Aorta (tissue), 5 donors: Measurements from ENCODE around the gene SOWAHD. TPM values are rescaled to one million over a fixed set of nuclear protein-coding genes. Genes with fewer than 3 reads are reported as not detected.
A peak's percentile ranks its signal among the peaks of the same experiment; 100 is the strongest.
"Not testable (repeated sequence)": the region's sequence is repeated elsewhere in the genome, so short reads cannot be mapped to it uniquely, and the experiment has no call there.

Experiments used
- ATAC-seq: fragments of 200-7000 bp; cut with Tn5 transposase; one replicate; pipeline ENCODE4 v1.9.1; 2022; ENCODE audit warnings: moderate library complexity; ENCODE audit not compliant: low FRiP score
- DNase-seq, 2 donors: peaks; one replicate each; pipeline ENCODE4 v3.0.0-alpha.2; 2020
- H3K27ac ChIP-seq, 2 donors: one replicate each; pipeline ENCODE4 v1.5.1; 2013; ENCODE audit warnings: low read length in 2 of 2, mild to moderate bottlenecking in 2 of 2, moderate library complexity in 2 of 2, control low read depth in 1 of 2, inconsistent platforms in 1 of 2, low read depth in 1 of 2
- H3K27me3 ChIP-seq, 2 donors: one replicate each; pipeline ENCODE4 v1.6.1; 2013; ENCODE audit warnings: control low read depth in 1 of 2, low read length in 1 of 2, mild to moderate bottlenecking in 1 of 2, moderate library complexity in 1 of 2; ENCODE audit not compliant: insufficient read depth in 2 of 2, control insufficient read depth in 1 of 2
- H3K36me3 ChIP-seq, 2 donors: one replicate each; pipeline ENCODE4 v1.6.1; 2013; ENCODE audit warnings: control low read depth in 1 of 2, low read length in 1 of 2, mild to moderate bottlenecking in 1 of 2; ENCODE audit not compliant: insufficient read depth in 2 of 2, control insufficient read depth in 1 of 2
- H3K4me1 ChIP-seq, 2 donors: one replicate each; pipeline ENCODE4 v1.6.1; 2013; ENCODE audit warnings: low read length in 2 of 2, control low read depth in 1 of 2, mild to moderate bottlenecking in 1 of 2, moderate library complexity in 1 of 2; ENCODE audit not compliant: insufficient read depth in 2 of 2, control insufficient read depth in 1 of 2
- H3K4me3 ChIP-seq, 2 donors: one replicate each; pipeline ENCODE4 v1.5.1; 2013; ENCODE audit warnings: low read length in 2 of 2, control low read depth in 1 of 2, mild to moderate bottlenecking in 1 of 2
- H3K9me3 ChIP-seq: one replicate; pipeline ENCODE4 v1.6.1; 2013; ENCODE audit warnings: mild to moderate bottlenecking, low read length; ENCODE audit not compliant: control insufficient read depth
- WGBS, 2 donors: extraction: QIAGEN DNeasy Blood & Tissue Kit; methylation state at CpG; one replicate each; pipeline ENCODE4 v1.1.7; 2013; 5-methylcytosine and 5-hydroxymethylcytosine counted together
- intact Hi-C, 2 donors: fragments of 100-400 bp; cut with DNase I; formaldehyde crosslinking; loops; one replicate each; pipeline versions ENCODE4 v1.14.2 to v1.15.0; 2022
- polyA plus RNA-seq, 2 donors: library from polyadenylated mRNA; stranded (reverse); fragments of 200-250 nt; gene quantifications; one replicate each; pipeline ENCODE4 v1.2.3, GENCODE V29; 2013
- total RNA-seq, 2 donors: library from RNA; stranded (reverse); fragmentation: NEBNext Ultra II Directional; extraction: Animal tissue kit (Norgen Biotek cat#: 25700); gene quantifications; one replicate each; pipeline ENCODE4 v1.2.1, GENCODE V29; 2021
- donor health status: healthy with polysubstance abuse.
- donor health status: Bipolar disorder and iron deficiency.
- donor health status: DM: no; HTN: no; CAD: no.
- donor health status: DM: no; HTN: no; CAD: no.
- donor health status: DM: yes; HTN: yes; CAD: no.

SOWAHD gene
- total and polyA plus RNA-seq, 4 donors = 0.15 to 1.3 (median 0.45) TPM; not detected in 1

- H3K27me3 ChIP-seq = no peaks in the 10 kb centered on the region
- peak within 1 kb of the TSS; percentile 44 to 45 for H3K4me3 ChIP-seq
- peak; percentile 88 to 92 for DNase-seq
- intact Hi-C loops = loop anchor here (5.0 kb wide), 2 partner anchors 61 to 81 kb away; partner anchors contain the start of genes NDUFA1 (in 2 of the 2), RNF113A (in 2 of the 2) and UPF3B (in 1 of the 2)
- 0 to 32% methylated on average over 57 to 58 of the region's 58 CpGs for WGBS, 2 donors
- H3K36me3 ChIP-seq = peaks cover 0 to 2% of the 10 kb centered on the region in 2 donors
- peak; percentile 97 for ATAC-seq
- H3K9me3 ChIP-seq = no peaks in the 10 kb centered on the region
- H3K4me1 ChIP-seq = no peaks in the 10 kb centered on the region
- H3K27ac ChIP-seq = peak within 1 kb of the TSS; percentile 58 to 81
These were observed 33.2 kb downstream of the SOWAHD start, which contains the start of gene RPL39 for GRCh38 chrX:119791437-119792231. Gene RPL39, minus strand, starts transcription at chrX:119791630. Its CDS starts 54 bp downstream, at chrX:119791576.

- intact Hi-C loops = no loop called here
- ATAC-seq = no peak
These were observed 43.1 kb downstream of the SOWAHD start for GRCh38 chrX:119801253-119802221.

GRCh38 chrX:119802546-119802945, 44.2 kb downstream of the SOWAHD start:
- Histone ChIP-seq H3K9me3 (no peaks in the 10 kb centered on the region), H3K36me3 (no peaks in the 10 kb centered on the region), H3K27me3 (no peaks in the 10 kb centered on the region), H3K27ac (no peak overlapping the region), H3K4me1 (no peaks in the 10 kb centered on the region), H3K4me3 (no peak overlapping the region)
- 93 to 95% methylated on average over 8 of the region's 8 CpGs for WGBS, 2 donors
- intact Hi-C loops = no loop called here
- ATAC-seq (no peak), DNase-seq (no peak)

More at GRCh38 chrX:119801253-119802221, 43.1 kb downstream of the SOWAHD start:
- H3K9me3 ChIP-seq = no peaks in the 10 kb centered on the region
- H3K4me3 ChIP-seq = no peak overlapping the region
- no peak overlapping the region for H3K27ac ChIP-seq
- no peaks in the 10 kb centered on the region for H3K27me3 ChIP-seq
- 80 to 90% methylated on average over 2 of the region's 2 CpGs for WGBS, 2 donors
- no peaks in the 10 kb centered on the region for H3K4me1 ChIP-seq
- H3K36me3 ChIP-seq = no peaks in the 10 kb centered on the region
- DNase-seq = no peak

- H3K4me1 ChIP-seq, DNase-seq, H3K4me3 ChIP-seq, H3K27ac ChIP-seq, intact Hi-C loops, ATAC-seq, H3K36me3 ChIP-seq, H3K27me3 ChIP-seq, H3K9me3 ChIP-seq: not testable (repeated sequence)
- 50 to 62% methylated on average over 1 to 2 of the region's 4 CpGs for WGBS, 2 donors
These were observed 50.1 kb downstream of the SOWAHD start for GRCh38 chrX:119808461-119808860.

- no peak for DNase-seq
- Histone ChIP-seq H3K27me3 (no peaks in the 10 kb centered on the region), H3K9me3 (no peaks in the 10 kb centered on the region), H3K27ac (no peak overlapping the region), H3K4me1 (no peaks in the 10 kb centered on the region), H3K4me3 (no peak overlapping the region), H3K36me3 (no peaks in the 10 kb centered on the region)
- ATAC-seq = no peak
- intact Hi-C loops = no loop called here
- WGBS, 2 donors = 44 to 84% methylated on average over 1 of the region's 1 CpG
These were observed 50.8 kb downstream of the SOWAHD start for GRCh38 chrX:119809185-119809666.

Other genes with a start within 250 kb of the SOWAHD start
- 10 to 100 TPM; 16.7 to 18.4 TPM for gene STEEP1, start 193.2 kb upstream of the SOWAHD start, total RNA-seq
- 10 to 100 TPM; 18.1 to 25.9 TPM for gene STEEP1, start 193.2 kb upstream of the SOWAHD start, polyA plus RNA-seq
- 10 to 100 TPM; 45.4 to 51.1 TPM for gene UBE2A, start 184.0 kb upstream of the SOWAHD start, total RNA-seq
- gene UBE2A, start 184.0 kb upstream of the SOWAHD start, polyA plus RNA-seq = 10 to 100 TPM; 48.3 to 56.7 TPM
- gene NKRF, start 152.2 kb upstream of the SOWAHD start, total RNA-seq = 1 to 10 TPM; 8.4 to 8.9 TPM
- 1 to 10 TPM; 1.5 to 5.3 TPM for gene NKRF, start 152.2 kb upstream of the SOWAHD start, polyA plus RNA-seq
- gene SEPTIN6, start 65.4 kb upstream of the SOWAHD start, total RNA-seq = 10 to 100 TPM; 19.0 to 23.7 TPM
- 1 to 10 TPM; 4.5 to 6.4 TPM for gene SEPTIN6, start 65.4 kb upstream of the SOWAHD start, polyA plus RNA-seq
- gene RPL39, start 33.0 kb downstream of the SOWAHD start, total RNA-seq = 1,000 to 10,000 TPM; 1,166 to 1,184 TPM
- gene RPL39, start 33.0 kb downstream of the SOWAHD start, polyA plus RNA-seq = 1,000 to 10,000 TPM; 4,457 to 9,358 TPM
- 1 to 10 TPM; 6.7 to 9.5 TPM for gene UPF3B, start 94.4 kb downstream of the SOWAHD start, total RNA-seq
- 10 to 100 TPM; 14.4 to 20.7 TPM for gene UPF3B, start 94.4 kb downstream of the SOWAHD start, polyA plus RNA-seq
- 10 to 100 TPM in 1 of 2 donors, 1 to 10 TPM in 1; 9.6 to 10.1 TPM for gene RNF113A, start 113.1 kb downstream of the SOWAHD start, total RNA-seq
- 10 to 100 TPM in 1 of 2 donors, 1 to 10 TPM in 1; 9.4 to 16.1 TPM for gene RNF113A, start 113.1 kb downstream of the SOWAHD start, polyA plus RNA-seq
- gene NDUFA1, start 113.2 kb downstream of the SOWAHD start, total RNA-seq = 10 to 100 TPM; 53.8 to 64.4 TPM
- 100 to 1,000 TPM; 119 to 187 TPM for gene NDUFA1, start 113.2 kb downstream of the SOWAHD start, polyA plus RNA-seq
- gene AKAP14, start 137.3 kb downstream of the SOWAHD start, total RNA-seq = not detected
- not detected for gene AKAP14, start 137.3 kb downstream of the SOWAHD start, polyA plus RNA-seq
- gene NKAP, start 185.2 kb downstream of the SOWAHD start, total RNA-seq = 1 to 10 TPM; 7.0 to 8.0 TPM
- 1 to 10 TPM; 2.9 to 7.5 TPM for gene NKAP, start 185.2 kb downstream of the SOWAHD start, polyA plus RNA-seq